GM12878 (cell line): ENCODE measurements around the gene MCTP2. TPM values are rescaled to one million over a fixed set of nuclear protein-coding genes. Genes with fewer than 3 reads are reported as not detected.

ENCODE experiments used
- ATAC-seq: fragments of 200-7000 bp; cut with Tn5 transposase; 3 replicates; pipeline ENCODE4 v1.9.1; 2020; ENCODE audit warnings: mild to moderate bottlenecking, moderate library complexity
- BruUV-seq: library from RNA; stranded (reverse); fragments of 400-500 nt; replicated peaks from 2 replicates; lab custom pipeline; 2021; lab: Mats Ljungman, UMichigan
- CTCF ChIA-PET: fragments of 300-600 bp; sonication (Branson Sonifier 250); formaldehyde crosslinking; extraction: SDS; loops from one replicate; lab custom pipeline; 2021; ENCODE audit warnings: inconsistent platforms; lab: Yijun Ruan, JAX
- POLR2A ChIA-PET: fragments of 350-600 bp; formaldehyde crosslinking; extraction: SDS; loops from one replicate; lab custom pipeline; 2021; ENCODE audit warnings: inconsistent platforms; lab: Charles Lee
- RAD21 ChIA-PET: fragments of 300-600 bp; sonication (Branson Sonifier 250); formaldehyde crosslinking; loops from one replicate; lab custom pipeline; 2023; ENCODE audit warnings: antibody characterized with exemption; ENCODE audit not compliant: unreplicated experiment; lab: Charles Lee
- SMC1A ChIA-PET: fragments of 300-600 bp; sonication (Branson Sonifier 250); formaldehyde crosslinking; loops from one replicate; lab custom pipeline; 2023; ENCODE audit not compliant: unreplicated experiment, uncharacterized antibody; lab: Charles Lee
- DNase-seq: peaks from one replicate; pipeline ENCODE4 v3.0.0-alpha.2; 2011; ENCODE audit warnings: low read depth, low spot score
- FAIRE-seq: peaks from 3 replicates; lab custom pipeline; 2011; peaks lifted over from hg19 to GRCh38; lab: Jason Lieb, UNC
- H2AFZ ChIP-seq: 2 replicates; pipeline ENCODE4 v1.6.0; 2011; ENCODE audit warnings: low read depth, low read length, control low read depth; ENCODE audit not compliant: control insufficient read depth
- H3K27ac ChIP-seq: 2 replicates; pipeline ENCODE4 v1.5.1; 2011; ENCODE audit warnings: control low read depth; ENCODE audit not compliant: control insufficient read depth, insufficient read depth
- H3K27me3 ChIP-seq, 2 experiments: replicated peaks in 1 of 2; 2 replicates each; pipeline versions ENCODE4 v1.6.0 to v1.6.1; 2011; ENCODE audit warnings: low read length in 1 of 2; ENCODE audit not compliant: control insufficient read depth in 2 of 2, insufficient read depth in 2 of 2
- H3K36me3 ChIP-seq, 2 experiments: 2 replicates each; pipeline ENCODE4 v1.5.1; 2011; ENCODE audit warnings: low read length in 1 of 2; ENCODE audit not compliant: control insufficient read depth in 2 of 2, insufficient read depth in 2 of 2
- H3K4me1 ChIP-seq: 2 replicates; pipeline ENCODE4 v1.6.1; 2011; ENCODE audit warnings: mild to moderate bottlenecking, low read length, moderate library complexity, mixed read lengths; ENCODE audit not compliant: control insufficient read depth, insufficient read depth
- H3K4me2 ChIP-seq: 2 replicates; pipeline ENCODE4 v1.6.0; 2011; ENCODE audit warnings: control low read depth; ENCODE audit not compliant: control insufficient read depth, insufficient read depth
- H3K4me3 ChIP-seq: fragments of 200-600 bp; sonication (generic); 2 replicates; pipeline ENCODE4 v1.5.1; 2016
- H3K79me2 ChIP-seq: 2 replicates; pipeline ENCODE4 v1.6.0; 2011; ENCODE audit warnings: low read length; ENCODE audit not compliant: control insufficient read depth, insufficient read depth
- H3K9ac ChIP-seq: 2 replicates; pipeline ENCODE4 v1.8.0; 2011; ENCODE audit warnings: low read length, control low read depth, mixed read lengths; ENCODE audit not compliant: control insufficient read depth, insufficient read depth
- H3K9me3 ChIP-seq: replicated peaks from 3 replicates; pipeline ENCODE4 v1.5.1; 2011; ENCODE audit warnings: mild to moderate bottlenecking, low read length; ENCODE audit not compliant: control insufficient read depth, insufficient read depth
- H4K20me1 ChIP-seq: 2 replicates; pipeline ENCODE4 v1.6.0; 2011; ENCODE audit not compliant: control insufficient read depth, insufficient read depth
- BCL11A ChIP-seq: IDR thresholded peaks from 2 replicates; pipeline ENCODE4 v1.6.1; 2011; ENCODE audit warnings: low read depth, low read length
- CHD4 ChIP-seq: fragments of 200-600 bp; sonication (generic); IDR thresholded peaks from 2 replicates; pipeline ENCODE4 v1.6.1; 2016; ENCODE audit warnings: mild to moderate bottlenecking
- DPF2 ChIP-seq: fragments of 450-650 bp; IDR thresholded peaks from 2 replicates; pipeline ENCODE4 v1.6.1; 2017; ENCODE audit warnings: mild to moderate bottlenecking
- KDM1A ChIP-seq: fragments of 200-600 bp; sonication (generic); IDR thresholded peaks from 2 replicates; pipeline ENCODE4 v1.6.1; 2016; ENCODE audit warnings: borderline replicate concordance
- NFYB ChIP-seq: IDR thresholded peaks from 2 replicates; pipeline ENCODE4 v1.6.1; 2011; ENCODE audit warnings: low read depth, mild to moderate bottlenecking, low read length, improper control_type of control experiment, moderate library complexity; ENCODE audit not compliant: insufficient read depth
- POLR2A ChIP-seq: IDR thresholded peaks from 2 replicates; pipeline ENCODE4 v1.6.1; 2011; ENCODE audit warnings: low read depth, mild to moderate bottlenecking, low read length
- RAD21 ChIP-seq: IDR thresholded peaks from 2 replicates; pipeline ENCODE4 v1.6.1; 2011; ENCODE audit warnings: mild to moderate bottlenecking, low read depth, low read length, moderate library complexity; ENCODE audit not compliant: insufficient read depth
- TAF1 ChIP-seq: IDR thresholded peaks from 2 replicates; pipeline ENCODE4 v1.6.1; 2011; ENCODE audit warnings: mild to moderate bottlenecking, low read depth, low read length, borderline replicate concordance
- ZNF207 ChIP-seq: fragments of 450-650 bp; IDR thresholded peaks from 2 replicates; pipeline ENCODE4 v1.6.1; 2014; ENCODE audit warnings: antibody characterized with exemption, mild to moderate bottlenecking, borderline replicate concordance
- WGBS: methylation state at CpG from one replicate; pipeline ENCODE4 v1.1.6; 2016; ENCODE audit warnings: low lambda C conversion rate; ENCODE audit not compliant: insufficient replicate concordance, insufficient coverage; ENCODE audit errors: missing lambda C conversion rate; 5-methylcytosine and 5-hydroxymethylcytosine counted together
- in situ Hi-C: fragments of 300-500 bp; cut with MboI; formaldehyde crosslinking; loops from 9 replicates; pipeline ENCODE4 v1.14.3; 2018; ENCODE audit warnings: mixed read lengths
- intact Hi-C: fragments of 100-400 bp; cut with micrococcal nuclease; formaldehyde crosslinking; loops from one replicate; pipeline ENCODE4 v1.14.2; 2022; ENCODE audit not compliant: unreplicated experiment
- polyA plus RNA-seq, 11 experiments: library from polyadenylated mRNA; depleted of rRNA in 4 of 11; unstranded in 6 of 11; stranded (reverse) in 5 of 11; fragments of >200 nt; fragmentation: Nextera tagmentation in 4 of 11; fragmentation: Illumina TruSeq in 1 of 11; extraction: Ambion mirVana in 4 of 11; extraction: Trizol in 1 of 11; gene quantifications; 1 replicate in 1 of 11; 2 replicates in 10 of 11; pipeline versions ENCODE4 v1.2.1 to v1.2.3, GENCODE V29; 2011 to 2016; ENCODE audit warnings: inconsistent platforms in 2 of 11, missing spikeins in 2 of 11, low read depth in 1 of 11
- total RNA-seq, 4 experiments: library from RNA; depleted of rRNA in 3 of 4; stranded (reverse); fragments of >200 nt in 3 of 4; fragmentation: Illumina TruSeq in 1 of 4; extraction: Trizol in 1 of 4; gene quantifications; 2 replicates each; pipeline versions ENCODE4 v1.2.1 to v1.2.3, GENCODE V29; 2013 to 2021
- TF ChIP-seq, protein P1 (sequence below): IDR thresholded peaks from 2 replicates; pipeline ENCODE4 v1.6.1; 2012; ENCODE audit warnings: low read depth, low read length, improper control_type of control experiment
- TF ChIP-seq, protein P2 (sequence below): fragments of 450-650 bp; IDR thresholded peaks from 2 replicates; pipeline ENCODE4 v1.6.1; 2017; ENCODE audit warnings: mild to moderate bottlenecking, low read depth, inconsistent platforms; ENCODE audit not compliant: poor library complexity, severe bottlenecking

The MCTP2 gene
- total and polyA plus RNA-seq, 10 of the 15 experiments (the other 5 are each of a cell fraction or from before 2014, with no cell fraction given), result 0.24 to 48.5 (median 0.88) TPM

DNA sequence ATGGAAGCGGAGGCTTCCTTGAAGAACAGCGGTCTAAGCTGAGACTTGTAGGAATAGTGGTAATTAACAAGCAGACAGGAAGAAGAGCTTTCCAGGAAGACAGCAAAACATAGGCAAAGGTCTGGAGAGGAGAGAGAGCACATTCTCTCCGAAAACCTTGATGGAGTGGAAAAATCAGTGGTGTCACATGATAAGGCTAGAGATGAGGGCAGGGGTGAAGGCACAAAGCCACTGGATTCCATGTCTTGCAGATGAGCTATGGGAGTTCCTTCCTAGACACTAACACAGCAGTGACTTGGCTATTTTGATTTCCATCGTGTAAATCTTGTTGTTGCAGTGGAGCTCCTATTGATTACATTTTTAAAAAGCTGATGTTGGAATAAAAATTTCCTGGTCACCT is 132.0 kb downstream of the MCTP2 start:
- ChIA-PET CTCF (interaction anchor here (1.0 kb wide), 1 partner anchor 199 kb away, joined by 4 read pairs; no protein-coding TSS in a partner anchor), SMC1A (interaction anchor here (1.1 kb wide), 1 partner anchor 39 kb away, joined by 3 read pairs; no protein-coding TSS in a partner anchor), POLR2A (interaction anchor here (0.6 kb wide), 1 partner anchor 134 kb away, joined by 5 read pairs; no protein-coding TSS in a partner anchor), RAD21 (no interaction called here)
- H3K9ac ChIP-seq, result no peak overlapping the region
- DNase-seq (no peak), FAIRE-seq (no peak), ATAC-seq (no peak)
- no TSS peak for BruUV-seq
- TF ChIP-seq, protein P1, sequence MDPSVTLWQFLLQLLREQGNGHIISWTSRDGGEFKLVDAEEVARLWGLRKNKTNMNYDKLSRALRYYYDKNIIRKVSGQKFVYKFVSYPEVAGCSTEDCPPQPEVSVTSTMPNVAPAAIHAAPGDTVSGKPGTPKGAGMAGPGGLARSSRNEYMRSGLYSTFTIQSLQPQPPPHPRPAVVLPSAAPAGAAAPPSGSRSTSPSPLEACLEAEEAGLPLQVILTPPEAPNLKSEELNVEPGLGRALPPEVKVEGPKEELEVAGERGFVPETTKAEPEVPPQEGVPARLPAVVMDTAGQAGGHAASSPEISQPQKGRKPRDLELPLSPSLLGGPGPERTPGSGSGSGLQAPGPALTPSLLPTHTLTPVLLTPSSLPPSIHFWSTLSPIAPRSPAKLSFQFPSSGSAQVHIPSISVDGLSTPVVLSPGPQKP, result no peak
- no peak for TF ChIP-seq ZNF207
- TF ChIP-seq DPF2, result no peak
- TF ChIP-seq CHD4, result no peak
- no peak for TF ChIP-seq RAD21
- in situ Hi-C loops, result no loop called here
- H3K9me3 ChIP-seq, result no peaks in the 10 kb centered on the region
- no peaks in the 10 kb centered on the region for H3K27me3 ChIP-seq
- H3K36me3 ChIP-seq, result no peaks in the 10 kb centered on the region
- no peak overlapping the region for H3K4me2 ChIP-seq
- no peaks in the 10 kb centered on the region for H3K79me2 ChIP-seq
- WGBS, result 59% methylated on average over 4 of the region's 4 CpGs
- no peak overlapping the region for H3K27ac ChIP-seq
- no peaks in the 10 kb centered on the region for H3K4me1 ChIP-seq
- intact Hi-C loops, result no loop called here
- H3K4me3 ChIP-seq, result no peak overlapping the region
- no peak overlapping the region for H2AFZ ChIP-seq
- no peaks in the 10 kb centered on the region for H4K20me1 ChIP-seq

DNA sequence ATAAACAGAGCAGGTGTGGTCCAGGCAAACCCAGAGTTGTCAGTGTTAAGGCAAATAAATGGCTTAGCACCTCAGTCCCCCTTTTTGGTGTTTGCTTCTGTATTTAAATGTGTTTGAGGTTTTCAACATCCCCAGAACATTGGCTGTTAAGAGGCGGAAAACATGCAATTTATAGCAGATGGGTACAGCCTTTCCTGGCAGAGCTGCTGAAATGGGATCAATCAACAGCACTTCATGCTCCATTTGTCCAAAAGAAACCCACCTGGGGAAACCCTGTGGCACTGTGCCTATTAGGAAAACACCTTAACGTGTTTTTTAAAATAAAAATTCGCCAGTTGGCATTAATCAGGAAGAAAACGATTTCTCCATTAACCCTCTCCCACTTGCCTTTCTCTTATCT is 135.4 kb downstream of the MCTP2 start:
- no peak for ATAC-seq
- in situ Hi-C loops, result no loop called here
- Histone ChIP-seq H3K9ac (no peak overlapping the region), H3K27me3 (no peaks in the 10 kb centered on the region), H3K4me3 (no peak overlapping the region), H3K4me1 (no peaks in the 10 kb centered on the region), H3K36me3 (no peaks in the 10 kb centered on the region), H2AFZ (no peak overlapping the region), H3K79me2 (no peaks in the 10 kb centered on the region), H3K9me3 (no peaks in the 10 kb centered on the region), H4K20me1 (no peaks in the 10 kb centered on the region), H3K4me2 (no peak overlapping the region), H3K27ac (no peak overlapping the region)
- intact Hi-C loops, result no loop called here
- no peak for FAIRE-seq
- RAD21 ChIA-PET, result interaction anchor here (1.9 kb wide), 1 partner anchor 43 kb away, joined by 4 read pairs; no protein-coding TSS in a partner anchor
- CTCF ChIA-PET, result interaction anchor here (1.3 to 1.4 kb wide), 2 partner anchors 8 to 20 kb away, joined by 4 read pairs; no protein-coding TSS in a partner anchor
- POLR2A ChIA-PET, result no interaction called here
- 15% methylated on average over 4 of the region's 4 CpGs for WGBS
- SMC1A ChIA-PET, result interaction anchor here (1.9 kb wide), 1 partner anchor 16 kb away, joined by 4 read pairs; no protein-coding TSS in a partner anchor
- DNase-seq, result no peak
- no TSS peak for BruUV-seq
- TF ChIP-seq TAF1 (no peak), POLR2A (no peak), CHD4 (no peak), NFYB (no peak), KDM1A (no peak), BCL11A (no peak)
- TF ChIP-seq, protein P2, sequence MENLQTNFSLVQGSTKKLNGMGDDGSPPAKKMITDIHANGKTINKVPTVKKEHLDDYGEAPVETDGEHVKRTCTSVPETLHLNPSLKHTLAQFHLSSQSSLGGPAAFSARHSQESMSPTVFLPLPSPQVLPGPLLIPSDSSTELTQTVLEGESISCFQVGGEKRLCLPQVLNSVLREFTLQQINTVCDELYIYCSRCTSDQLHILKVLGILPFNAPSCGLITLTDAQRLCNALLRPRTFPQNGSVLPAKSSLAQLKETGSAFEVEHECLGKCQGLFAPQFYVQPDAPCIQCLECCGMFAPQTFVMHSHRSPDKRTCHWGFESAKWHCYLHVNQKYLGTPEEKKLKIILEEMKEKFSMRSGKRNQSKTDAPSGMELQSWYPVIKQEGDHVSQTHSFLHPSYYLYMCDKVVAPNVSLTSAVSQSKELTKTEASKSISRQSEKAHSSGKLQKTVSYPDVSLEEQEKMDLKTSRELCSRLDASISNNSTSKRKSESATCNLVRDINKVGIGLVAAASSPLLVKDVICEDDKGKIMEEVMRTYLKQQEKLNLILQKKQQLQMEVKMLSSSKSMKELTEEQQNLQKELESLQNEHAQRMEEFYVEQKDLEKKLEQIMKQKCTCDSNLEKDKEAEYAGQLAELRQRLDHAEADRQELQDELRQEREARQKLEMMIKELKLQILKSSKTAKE, result no peak
